ENCODE data around the gene IFIT1.

- TF ChIP-seq POLR2A (IDR thresholded peaks at IDR 0.05; ENCODE audit: low read length), result no peak
- no peak for TF ChIP-seq GATA1 (IDR thresholded peaks at IDR 0.05; ENCODE audit: low read depth, low read length)
These were observed 2.7 kb downstream of the IFIT1 start for GRCh38 chr10:89395141-89395540.
